Progenitor cell of endocrine pancreas (in vitro differentiated cells): Measurements from ENCODE around the gene FBN1. TPM values are rescaled to one million over a fixed set of nuclear protein-coding genes. Genes with fewer than 3 reads are reported as not detected.

Experiments
- DNase-seq: peaks from one replicate; pipeline ENCODE4 v3.0.0; 2021; ENCODE audit warnings: low spot score; ENCODE audit not compliant: unreplicated experiment
- H3K27ac Mint-ChIP-seq: 2 replicates; pipeline ENCODE4 v1.8.0; 2021; ENCODE audit warnings: mild to moderate bottlenecking, moderate library complexity, mixed read lengths
- H3K27me3 Mint-ChIP-seq: 2 replicates; pipeline ENCODE4 v1.8.0; 2021; ENCODE audit warnings: mixed read lengths
- H3K36me3 Mint-ChIP-seq: 2 replicates; pipeline ENCODE4 v1.8.0; 2022; ENCODE audit warnings: mixed read lengths; ENCODE audit not compliant: insufficient read depth
- H3K4me1 Mint-ChIP-seq: 2 replicates; pipeline ENCODE4 v1.8.0; 2021; ENCODE audit warnings: low read depth, mixed read lengths
- H3K4me3 Mint-ChIP-seq: 2 replicates; pipeline ENCODE4 v1.8.0; 2021; ENCODE audit warnings: low read depth, mild to moderate bottlenecking, moderate library complexity, mixed read lengths
- H3K9me3 Mint-ChIP-seq: 2 replicates; pipeline ENCODE4 v1.8.0; 2021; ENCODE audit warnings: low read depth, mixed read lengths
- total RNA-seq: library from RNA; stranded (reverse); gene quantifications from 2 replicates; pipeline ENCODE4 v1.2.1, GENCODE V29; 2021
- TF ChIP-seq, protein P1 (sequence below): fragments of 200-600 bp; sonication (generic); IDR thresholded peaks from one replicate; pipeline ENCODE4 v1.5.0; 2021; ENCODE audit warnings: antibody characterized with exemption, mild to moderate bottlenecking; ENCODE audit not compliant: unreplicated experiment

FBN1 gene
- total RNA-seq, 1 donor from 2014 or later, result 3.3 TPM

DNA sequence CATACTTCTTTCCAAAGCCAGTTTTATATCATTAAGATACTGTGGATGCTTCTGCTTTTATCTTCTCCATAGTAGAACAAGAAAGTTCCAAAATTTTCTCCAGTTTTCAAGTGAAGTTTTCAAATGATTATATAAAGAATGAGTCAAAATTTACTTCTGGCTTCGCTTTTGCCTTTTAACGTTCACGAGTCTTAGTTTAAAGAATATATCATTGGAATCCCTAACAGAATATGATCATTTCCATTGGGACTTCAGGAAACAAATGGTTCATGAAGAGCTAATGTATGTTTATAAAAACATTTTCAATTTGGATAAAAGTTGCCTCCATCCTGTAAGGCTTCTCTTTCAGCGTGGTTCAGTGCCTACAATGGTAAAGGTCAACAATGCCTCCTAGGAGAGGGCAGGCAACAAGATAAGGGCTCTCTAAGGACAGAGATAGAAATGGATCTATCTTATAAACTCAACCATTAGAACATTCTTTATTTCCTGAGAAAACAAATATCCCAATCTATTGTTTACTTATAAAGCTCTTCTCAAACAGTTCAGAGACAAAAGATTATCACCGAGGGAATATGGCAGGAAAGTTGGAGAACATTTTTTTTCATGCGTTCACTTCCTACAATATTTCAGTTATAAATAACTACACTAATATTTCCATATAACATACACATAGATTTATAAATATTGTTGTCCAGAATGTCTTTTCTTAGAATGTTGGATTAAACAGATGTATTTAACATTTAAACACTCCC is 60.5 kb downstream of the FBN1 start:
- DNase-seq, result no peak
- Mint-ChIP-seq H3K4me3 (no peak overlapping the region), H3K27ac (no peak overlapping the region), H3K9me3 (no peaks in the 10 kb centered on the region), H3K36me3 (no peaks in the 10 kb centered on the region), H3K27me3 (peaks cover 4% of the 10 kb centered on the region), H3K4me1 (no peaks in the 10 kb centered on the region)
- TF ChIP-seq, protein P1, sequence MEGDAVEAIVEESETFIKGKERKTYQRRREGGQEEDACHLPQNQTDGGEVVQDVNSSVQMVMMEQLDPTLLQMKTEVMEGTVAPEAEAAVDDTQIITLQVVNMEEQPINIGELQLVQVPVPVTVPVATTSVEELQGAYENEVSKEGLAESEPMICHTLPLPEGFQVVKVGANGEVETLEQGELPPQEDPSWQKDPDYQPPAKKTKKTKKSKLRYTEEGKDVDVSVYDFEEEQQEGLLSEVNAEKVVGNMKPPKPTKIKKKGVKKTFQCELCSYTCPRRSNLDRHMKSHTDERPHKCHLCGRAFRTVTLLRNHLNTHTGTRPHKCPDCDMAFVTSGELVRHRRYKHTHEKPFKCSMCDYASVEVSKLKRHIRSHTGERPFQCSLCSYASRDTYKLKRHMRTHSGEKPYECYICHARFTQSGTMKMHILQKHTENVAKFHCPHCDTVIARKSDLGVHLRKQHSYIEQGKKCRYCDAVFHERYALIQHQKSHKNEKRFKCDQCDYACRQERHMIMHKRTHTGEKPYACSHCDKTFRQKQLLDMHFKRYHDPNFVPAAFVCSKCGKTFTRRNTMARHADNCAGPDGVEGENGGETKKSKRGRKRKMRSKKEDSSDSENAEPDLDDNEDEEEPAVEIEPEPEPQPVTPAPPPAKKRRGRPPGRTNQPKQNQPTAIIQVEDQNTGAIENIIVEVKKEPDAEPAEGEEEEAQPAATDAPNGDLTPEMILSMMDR, result no peak

DNA sequence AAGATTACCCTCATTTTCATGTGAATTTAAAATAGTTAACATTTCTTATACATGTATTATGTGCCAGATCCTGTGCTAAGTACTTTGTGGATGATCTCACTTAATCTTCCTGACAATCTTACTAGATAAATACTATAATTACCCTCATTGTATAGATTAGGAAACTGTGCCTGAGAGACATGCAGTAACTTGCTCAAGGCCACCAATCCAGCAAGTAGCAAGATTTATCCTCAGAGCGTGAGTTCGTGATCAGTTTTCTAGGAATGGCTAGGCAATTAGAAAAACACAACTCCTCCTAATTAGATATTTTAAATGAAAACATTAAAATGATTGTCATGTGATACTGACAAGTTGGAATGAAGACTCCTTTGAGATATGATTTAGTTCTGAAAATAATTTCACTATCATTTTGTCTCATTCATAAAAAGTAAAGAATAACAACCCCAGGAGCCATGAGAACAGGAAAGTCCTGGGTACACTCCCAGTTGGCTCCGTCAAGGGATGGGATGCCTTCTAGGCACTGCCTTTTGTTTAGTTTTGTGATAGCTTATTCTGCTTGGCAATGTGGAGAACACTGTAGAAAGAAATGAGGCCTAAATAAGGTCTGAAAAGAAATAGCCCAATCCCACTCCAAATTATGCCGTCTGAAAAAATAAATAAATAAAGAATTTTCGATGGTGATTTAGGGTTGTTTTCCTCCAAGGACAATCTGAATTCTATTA is 61.3 kb downstream of the FBN1 start:
- Mint-ChIP-seq H3K4me3 (no peak overlapping the region), H3K27me3 (peaks cover 4% of the 10 kb centered on the region), H3K4me1 (no peaks in the 10 kb centered on the region), H3K9me3 (no peaks in the 10 kb centered on the region), H3K36me3 (no peaks in the 10 kb centered on the region), H3K27ac (no peak overlapping the region)
- no peak for DNase-seq
- TF ChIP-seq, protein P1, result no peak

DNA sequence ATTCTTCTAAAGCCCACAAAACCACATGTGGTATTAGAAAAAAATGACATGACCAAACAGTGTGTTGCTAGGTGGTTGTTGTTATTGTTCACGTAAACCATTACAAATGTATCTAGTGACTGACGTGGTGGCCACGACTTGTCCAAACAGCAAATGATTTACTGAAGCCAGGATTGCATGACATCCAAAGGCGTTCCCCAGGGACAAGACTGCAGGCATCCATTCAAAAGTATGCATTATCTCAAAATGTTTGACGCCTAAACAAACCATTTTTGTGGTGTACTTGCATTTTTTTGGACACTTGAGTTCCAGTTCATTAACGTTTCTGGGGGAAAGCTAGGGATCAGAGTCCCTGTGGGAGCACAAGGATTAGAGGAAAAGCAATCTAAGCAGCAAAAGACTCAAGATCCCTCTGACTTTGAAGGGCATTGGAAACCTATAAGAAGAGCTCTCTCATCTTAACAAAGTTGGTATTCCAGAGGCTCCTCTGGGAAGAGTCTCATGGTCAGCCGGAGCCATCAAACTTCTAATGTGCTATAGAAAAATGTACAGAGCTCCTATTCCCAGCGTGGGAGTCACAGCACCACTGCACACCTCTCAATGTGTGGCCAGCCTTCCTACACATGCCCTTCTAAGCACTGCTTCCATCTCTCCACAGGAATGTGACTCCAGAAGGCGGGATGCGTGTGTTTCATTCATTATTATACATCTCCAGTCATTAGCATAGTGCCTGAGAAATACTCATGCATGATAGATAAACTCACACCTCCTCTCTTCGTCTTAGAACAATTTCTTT is 62.9 kb downstream of the FBN1 start:
- H3K27me3 Mint-ChIP-seq, result peaks cover 4% of the 10 kb centered on the region
- TF ChIP-seq, protein P1, result no peak
- peaks cover under 1% of the 10 kb centered on the region for H3K4me1 Mint-ChIP-seq
- no peaks in the 10 kb centered on the region for H3K9me3 Mint-ChIP-seq
- no peak overlapping the region for H3K4me3 Mint-ChIP-seq
- no peak overlapping the region for H3K27ac Mint-ChIP-seq
- H3K36me3 Mint-ChIP-seq, result no peaks in the 10 kb centered on the region
- DNase-seq, result no peak

DNA sequence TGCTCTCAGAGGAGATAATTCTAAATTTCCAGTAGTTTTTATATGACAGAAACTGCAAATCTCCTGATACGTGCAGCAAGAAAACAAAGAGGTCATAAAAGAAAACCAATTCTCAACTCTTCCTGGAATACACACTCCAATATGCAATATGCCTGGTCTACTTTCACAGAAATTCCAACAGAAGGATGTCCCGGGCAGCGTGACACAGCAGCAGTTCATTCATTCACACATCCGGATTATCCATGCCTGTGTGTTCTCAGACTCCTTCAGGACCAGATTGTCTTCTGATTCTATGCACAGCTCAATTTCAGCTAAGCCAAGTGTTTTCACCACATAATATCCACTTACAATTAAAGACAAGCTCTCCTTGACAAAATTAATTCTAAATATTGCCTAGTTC is 64.3 kb downstream of the FBN1 start:
- Mint-ChIP-seq H3K36me3 (no peaks in the 10 kb centered on the region), H3K4me1 (peaks cover 7% of the 10 kb centered on the region), H3K4me3 (no peak overlapping the region), H3K9me3 (no peaks in the 10 kb centered on the region), H3K27me3 (peaks cover 4% of the 10 kb centered on the region), H3K27ac (no peak overlapping the region)
- DNase-seq, result no peak
- TF ChIP-seq, protein P1, result no peak

DNA sequence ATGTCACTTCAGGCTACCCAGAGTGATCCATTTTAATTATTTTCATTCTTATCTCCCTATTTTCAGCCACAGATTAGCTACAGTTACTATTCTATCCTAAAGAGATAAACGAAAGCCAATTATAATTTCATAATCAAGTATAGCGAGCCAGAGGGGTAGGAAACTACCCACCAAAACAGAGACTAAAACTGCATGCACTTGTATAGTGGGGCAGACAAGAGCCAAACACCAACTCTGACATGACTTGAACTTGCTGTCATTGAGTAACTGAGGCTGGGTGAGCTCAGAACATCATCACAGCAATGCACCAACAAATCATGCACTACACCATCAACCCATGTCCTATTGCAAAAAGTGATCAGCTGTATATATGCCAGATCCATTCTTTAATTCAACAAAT is 64.8 kb downstream of the FBN1 start:
- no peaks in the 10 kb centered on the region for H3K9me3 Mint-ChIP-seq
- no peak overlapping the region for H3K27ac Mint-ChIP-seq
- H3K4me1 Mint-ChIP-seq, result peaks cover 7% of the 10 kb centered on the region
- TF ChIP-seq, protein P1, result no peak
- DNase-seq, result no peak
- H3K4me3 Mint-ChIP-seq, result no peak overlapping the region
- H3K36me3 Mint-ChIP-seq, result no peaks in the 10 kb centered on the region
- H3K27me3 Mint-ChIP-seq, result peaks cover 4% of the 10 kb centered on the region
